Retina (tissue), 1 donor: ENCODE measurements around the gene RTN1.

Experiments used
- DNase-seq: peaks from one replicate; pipeline ENCODE4 v3.0.0-alpha.2; 2016

RTN1 gene

GRCh38 chr14:59849411-59850130 is 21.0 kb downstream of the RTN1 start:
- DNase-seq: no peak

- DNase-seq: no peak
These were observed 21.9 kb downstream of the RTN1 start for GRCh38 chr14:59848671-59849070.

- no peak for DNase-seq
These were observed 22.9 kb downstream of the RTN1 start for GRCh38 chr14:59847711-59848110.

GRCh38 chr14:59846595-59846994 is 24.0 kb downstream of the RTN1 start:
- no peak for DNase-seq

GRCh38 chr14:59845245-59845644 is 25.3 kb downstream of the RTN1 start:
- DNase-seq: no peak

GRCh38 chr14:59844186-59844812 is 26.3 kb downstream of the RTN1 start:
- DNase-seq: no peak

GRCh38 chr14:59836116-59836515 is 34.5 kb downstream of the RTN1 start:
- no peak for DNase-seq

GRCh38 chr14:59832653-59833294 is 37.8 kb downstream of the RTN1 start:
- peak; percentile 9 for DNase-seq

- no peak for DNase-seq
These were observed 39.4 kb downstream of the RTN1 start for GRCh38 chr14:59831121-59831730.

- no peak for DNase-seq
These were observed 40.2 kb downstream of the RTN1 start for GRCh38 chr14:59830338-59830734.

GRCh38 chr14:59829469-59830337 is 40.9 kb downstream of the RTN1 start:
- DNase-seq: no peak

- no peak for DNase-seq
These were observed 42.3 kb downstream of the RTN1 start for GRCh38 chr14:59828276-59828675.

- no peak for DNase-seq
These were observed 43.2 kb downstream of the RTN1 start for GRCh38 chr14:59827401-59827800.

GRCh38 chr14:59826150-59826549 is 44.4 kb downstream of the RTN1 start:
- DNase-seq: no peak

- no peak for DNase-seq
These were observed 47.4 kb downstream of the RTN1 start for GRCh38 chr14:59823179-59823578.

- no peak for DNase-seq
These were observed 51.0 kb downstream of the RTN1 start for GRCh38 chr14:59819446-59820088.

GRCh38 chr14:59816941-59817340 is 53.6 kb downstream of the RTN1 start:
- DNase-seq: no peak

GRCh38 chr14:59814988-59815387 is 55.6 kb downstream of the RTN1 start:
- DNase-seq: no peak

GRCh38 chr14:59811815-59812214 is 58.8 kb downstream of the RTN1 start:
- DNase-seq: no peak

GRCh38 chr14:59811073-59811472 is 59.5 kb downstream of the RTN1 start:
- no peak for DNase-seq

GRCh38 chr14:59803052-59803540 is 67.5 kb downstream of the RTN1 start:
- DNase-seq: no peak

- DNase-seq: no peak
These were observed 82.4 kb downstream of the RTN1 start for GRCh38 chr14:59788176-59788575.
